HG03442 (cell line): ENCODE data around the gene PFKP.

Source experiments
- ATAC-seq: cut with Tn5 transposase; IDR thresholded peaks from one replicate; pipeline ENCODE4 v1.9.1; 2021; ENCODE audit warnings: mild to moderate bottlenecking, moderate library complexity; ENCODE audit not compliant: unreplicated experiment

PFKP gene

DNA sequence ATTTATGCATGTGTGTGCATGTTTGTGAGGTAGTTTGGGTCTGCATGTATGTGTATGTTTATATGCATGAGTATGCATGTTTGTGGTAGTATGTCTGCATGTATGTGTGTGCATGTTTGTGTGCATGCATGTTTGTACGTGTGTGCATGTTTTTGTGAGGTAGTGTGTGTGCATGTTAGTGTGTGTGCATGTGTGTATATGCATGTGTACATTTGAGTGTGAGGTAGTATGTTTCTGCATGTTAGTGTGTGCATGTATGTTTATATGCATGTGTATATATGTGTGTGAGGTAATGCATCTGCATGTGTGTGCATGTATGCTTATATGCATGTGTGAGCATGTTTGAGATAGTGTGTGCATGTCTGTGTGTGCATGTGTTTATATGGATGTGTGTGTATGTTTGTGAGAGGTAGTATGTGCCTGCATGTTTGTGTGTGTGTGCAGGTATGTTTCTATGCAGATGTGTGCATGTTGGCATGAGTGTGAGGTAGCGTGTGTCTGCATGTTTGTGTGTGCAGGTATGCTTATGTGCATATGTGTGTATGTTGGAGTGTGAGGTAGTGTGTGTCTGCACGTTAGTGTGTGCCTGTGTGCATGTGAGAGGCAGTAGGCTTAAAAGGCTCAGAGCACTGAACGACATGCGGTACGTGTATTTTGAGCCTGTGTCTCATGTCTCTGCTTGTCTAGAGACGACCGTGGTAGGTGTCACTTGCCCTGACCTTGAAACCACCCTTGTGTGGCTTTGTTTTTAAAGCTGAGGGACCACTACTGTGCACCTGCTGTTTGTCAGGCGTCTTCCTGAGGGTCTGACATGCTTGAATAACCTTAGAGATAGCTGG lies 43.7 kb downstream of the PFKP start:
- ATAC-seq, result no peak

DNA sequence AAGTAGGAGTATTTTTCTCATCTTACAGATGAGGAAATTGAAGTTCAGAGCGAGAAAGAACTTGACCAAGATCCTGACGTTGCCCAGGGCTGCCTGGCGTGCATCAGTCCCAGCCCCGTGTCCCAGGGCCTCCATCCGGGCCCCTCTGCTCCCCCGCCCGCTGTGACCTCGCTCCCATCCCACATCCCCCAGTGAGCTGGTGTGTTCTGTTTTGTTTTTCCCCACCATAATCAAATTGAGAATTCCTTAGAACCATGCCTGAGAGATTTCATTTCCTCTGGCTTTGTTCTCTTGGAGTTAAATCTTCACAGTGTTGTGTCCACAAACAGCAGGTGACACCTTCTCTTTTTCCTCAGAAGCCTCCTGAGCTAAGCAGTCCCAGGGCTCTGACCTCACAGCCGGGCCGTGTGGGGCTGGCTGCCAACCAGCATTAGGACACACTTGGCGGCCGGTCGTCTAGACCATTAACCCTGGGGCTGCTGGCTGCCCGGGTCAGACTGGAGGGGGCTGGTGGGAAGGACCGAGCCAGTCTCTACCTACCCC lies 44.3 kb downstream of the PFKP start:
- ATAC-seq, result no peak

DNA sequence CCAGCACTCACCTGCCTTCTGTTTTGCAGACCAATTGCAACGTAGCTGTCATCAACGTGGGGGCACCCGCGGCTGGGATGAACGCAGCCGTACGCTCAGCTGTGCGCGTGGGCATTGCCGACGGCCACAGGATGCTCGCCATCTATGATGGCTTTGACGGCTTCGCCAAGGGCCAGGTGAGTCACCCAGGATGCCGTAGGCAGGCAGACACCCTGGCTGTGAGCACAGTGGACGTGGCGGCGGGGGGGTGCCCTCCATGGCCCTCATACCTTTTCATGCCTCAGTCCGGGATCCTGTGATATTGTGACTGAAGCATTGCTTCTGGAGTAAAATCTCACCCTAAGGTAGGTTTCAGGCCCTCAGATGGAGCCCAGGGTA lies 46.0 kb downstream of the PFKP start:
- no peak for ATAC-seq

DNA sequence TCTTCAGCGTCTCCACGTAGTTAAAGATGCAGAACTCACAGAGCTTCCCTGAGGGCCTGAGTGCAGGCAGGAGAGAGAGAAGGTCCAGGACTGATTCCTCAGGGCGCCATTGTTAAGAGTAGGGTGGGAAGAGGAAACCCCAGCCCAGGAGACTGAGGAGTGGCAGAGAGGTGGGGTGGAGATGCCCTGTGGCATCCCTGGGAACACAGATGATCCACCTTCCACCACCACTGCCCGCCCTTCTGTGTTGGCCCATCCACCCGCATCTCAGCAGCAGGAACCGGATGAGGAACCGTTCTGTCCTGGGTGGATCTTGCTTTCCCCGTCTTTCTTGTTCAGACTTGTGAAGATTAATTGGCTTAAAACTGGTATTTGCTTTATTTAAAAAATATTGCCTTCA lies 48.3 kb downstream of the PFKP start:
- no peak for ATAC-seq

DNA sequence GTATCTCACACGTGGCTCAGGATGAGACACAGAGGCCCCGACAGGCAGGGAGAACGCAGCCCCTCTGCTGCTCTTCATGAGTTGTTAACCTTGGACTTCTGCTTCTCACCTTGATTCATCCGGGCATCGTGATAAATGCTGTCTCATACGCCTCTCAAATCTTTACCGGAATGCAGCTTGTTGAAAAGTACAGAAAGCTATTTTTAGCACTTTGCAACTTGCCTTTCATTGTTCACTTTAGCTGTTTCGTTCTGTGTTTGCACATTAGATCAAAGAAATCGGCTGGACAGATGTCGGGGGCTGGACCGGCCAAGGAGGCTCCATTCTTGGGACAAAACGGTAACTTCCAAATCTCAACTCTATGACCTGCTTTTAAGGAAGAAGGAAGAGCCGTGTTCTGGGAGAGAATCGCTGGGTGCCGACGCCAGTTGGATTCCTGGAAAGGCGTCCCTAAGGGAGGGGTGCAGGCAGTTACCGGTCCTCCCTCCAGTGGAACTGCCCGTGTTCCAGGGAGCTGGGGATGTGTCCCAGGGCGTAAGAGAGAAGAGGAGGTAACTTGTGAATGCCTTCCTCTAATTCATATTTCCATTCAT lies 49.3 kb downstream of the PFKP start:
- no peak for ATAC-seq

- ATAC-seq, result no peak
These were observed 50.1 kb downstream of the PFKP start for GRCh38 chr10:3117486-3117885.

- ATAC-seq, result no peak
These were observed 51.3 kb downstream of the PFKP start for GRCh38 chr10:3118641-3119091.

DNA sequence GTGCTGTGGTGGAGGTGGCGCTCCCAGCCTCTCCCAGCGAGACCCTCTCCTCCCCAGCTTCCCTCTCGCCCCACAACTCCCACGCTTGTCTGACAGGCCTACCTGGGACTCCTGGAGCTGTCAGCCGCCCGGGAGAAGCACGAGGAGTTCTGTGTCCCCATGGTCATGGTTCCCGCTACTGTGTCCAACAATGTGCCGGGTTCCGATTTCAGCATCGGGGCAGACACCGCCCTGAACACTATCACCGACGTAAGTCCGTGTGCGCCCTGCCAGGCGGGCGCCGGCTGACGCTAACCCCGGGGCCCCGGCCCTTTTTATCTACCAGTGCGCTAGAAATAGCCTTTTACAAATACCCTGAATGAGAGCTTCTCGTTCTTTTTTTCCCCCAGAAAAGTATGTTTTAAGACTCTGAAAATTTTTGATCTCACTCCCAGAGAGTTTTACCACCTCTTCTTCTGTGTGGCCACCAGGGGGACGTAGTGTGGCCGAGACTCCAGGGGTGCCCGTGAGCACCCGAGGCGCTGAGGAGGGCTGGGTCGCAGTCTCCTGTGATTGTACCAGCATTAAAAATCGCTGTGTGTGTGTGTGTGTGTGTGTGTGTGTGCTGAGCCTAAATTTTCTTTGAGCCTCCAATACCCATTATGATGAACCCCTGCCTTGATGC lies 52.6 kb downstream of the PFKP start:
- ATAC-seq, result no peak

DNA sequence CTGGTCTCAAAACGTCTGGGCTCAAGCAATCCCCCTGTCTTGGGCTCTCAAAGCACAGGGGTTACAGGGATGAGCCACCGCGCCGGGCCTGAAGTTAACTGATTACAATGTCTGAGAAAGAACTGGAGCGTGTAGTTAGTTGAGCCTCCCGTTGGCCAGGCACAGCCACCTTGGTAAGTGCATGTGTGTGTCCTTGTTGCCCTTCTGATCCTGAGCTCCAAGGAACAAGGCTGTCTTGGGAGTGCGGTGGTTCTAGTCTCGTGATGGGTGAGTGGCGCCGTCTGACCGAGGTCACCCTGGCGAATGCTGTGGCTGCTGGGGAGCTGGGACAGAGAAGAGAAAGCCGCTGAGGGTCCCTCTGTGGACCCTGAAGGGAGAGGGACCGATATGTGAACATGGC lies 54.7 kb downstream of the PFKP start:
- ATAC-seq, result no peak

- no peak for ATAC-seq
These were observed 55.3 kb downstream of the PFKP start for GRCh38 chr10:3122486-3123205.

- no peak for ATAC-seq
These were observed 56.4 kb downstream of the PFKP start for GRCh38 chr10:3123571-3124411.

DNA sequence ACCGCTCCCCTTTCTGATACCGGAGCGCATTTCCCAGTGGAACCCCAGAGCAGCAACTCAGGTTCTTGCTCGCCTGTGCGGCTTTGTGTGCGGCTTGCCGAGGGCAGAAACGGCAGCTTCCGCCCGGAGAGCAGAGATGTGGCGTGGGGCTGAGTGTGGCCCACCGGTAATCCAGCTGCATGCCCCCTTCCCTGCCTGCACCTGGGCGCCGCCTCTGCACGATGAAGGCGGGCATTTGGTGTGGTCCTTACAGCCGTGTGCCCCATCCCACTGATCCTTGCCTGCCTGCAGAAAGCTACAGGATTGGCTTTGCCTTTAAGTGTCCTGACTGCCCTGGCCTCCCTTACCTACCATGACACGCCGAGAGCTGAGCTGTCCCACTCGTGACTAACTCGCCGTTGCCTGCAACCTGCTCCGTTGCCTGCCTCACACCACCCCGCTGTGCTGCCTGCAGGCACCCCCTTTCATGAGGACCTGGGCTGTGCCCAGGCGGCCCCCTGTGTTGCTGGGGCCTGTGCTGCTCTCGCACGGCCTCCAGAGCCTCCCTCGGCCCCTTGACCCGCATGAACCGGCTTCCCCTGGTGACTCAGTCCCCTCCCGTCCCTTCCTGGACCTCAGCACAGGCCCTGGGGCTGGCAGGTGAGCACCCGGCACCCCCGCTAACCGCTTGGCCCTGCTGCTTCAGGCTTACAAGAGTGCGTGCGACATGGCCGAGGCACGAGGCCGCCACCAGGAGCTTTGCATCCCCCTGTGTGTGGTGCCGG lies 57.2 kb downstream of the PFKP start:
- no peak for ATAC-seq

DNA sequence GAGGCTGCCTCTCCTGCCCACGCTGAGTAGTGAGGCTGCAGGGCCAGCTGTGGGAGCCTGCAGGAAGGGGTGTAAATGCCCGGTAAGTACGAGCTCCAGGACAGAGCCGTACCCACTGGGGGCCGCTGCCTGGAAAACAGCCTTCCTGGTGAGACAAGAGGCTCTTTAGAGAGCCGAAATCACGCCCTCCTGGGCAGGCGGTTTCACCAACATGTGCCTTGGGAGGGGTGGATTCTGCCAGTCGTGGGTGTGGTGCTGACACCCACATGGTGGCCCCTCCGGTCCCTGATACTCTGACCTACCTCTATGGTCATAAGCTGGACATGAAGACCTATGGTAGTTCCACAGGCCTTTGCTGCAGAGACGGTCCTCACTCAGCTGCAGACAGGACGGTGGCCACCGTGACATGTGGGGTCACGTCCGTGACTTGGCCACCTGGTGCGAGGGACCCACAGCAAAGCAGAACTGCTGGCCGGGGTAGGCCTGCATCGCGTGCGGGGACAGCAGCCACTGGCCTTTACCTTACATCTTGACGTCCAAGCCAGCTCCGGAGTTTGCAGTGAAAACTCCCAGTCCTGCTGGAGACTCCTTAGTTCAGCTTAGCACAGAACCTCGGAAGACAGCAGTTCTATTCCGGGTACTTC lies 58.3 kb downstream of the PFKP start:
- ATAC-seq, result no peak

DNA sequence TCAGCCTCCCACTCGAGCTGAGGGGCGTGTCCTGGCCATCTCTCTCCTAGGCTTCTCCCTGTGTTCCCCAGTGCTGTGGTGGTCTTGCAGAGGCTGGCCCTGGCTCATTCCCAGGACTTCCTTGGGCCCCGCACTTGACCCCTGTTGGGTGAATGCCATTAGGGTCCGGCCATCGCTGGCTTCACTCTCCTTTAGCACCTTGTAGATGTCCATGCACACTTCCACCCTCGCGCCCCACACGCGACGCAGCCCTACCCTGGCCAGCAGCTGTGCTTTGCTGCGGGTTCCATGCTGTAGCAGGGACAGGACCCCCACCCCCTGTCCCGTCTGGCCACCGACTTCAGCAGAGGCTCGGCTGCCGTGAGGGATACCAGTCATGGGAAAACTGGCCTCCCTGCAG lies 58.9 kb downstream of the PFKP start:
- ATAC-seq, result no peak

DNA sequence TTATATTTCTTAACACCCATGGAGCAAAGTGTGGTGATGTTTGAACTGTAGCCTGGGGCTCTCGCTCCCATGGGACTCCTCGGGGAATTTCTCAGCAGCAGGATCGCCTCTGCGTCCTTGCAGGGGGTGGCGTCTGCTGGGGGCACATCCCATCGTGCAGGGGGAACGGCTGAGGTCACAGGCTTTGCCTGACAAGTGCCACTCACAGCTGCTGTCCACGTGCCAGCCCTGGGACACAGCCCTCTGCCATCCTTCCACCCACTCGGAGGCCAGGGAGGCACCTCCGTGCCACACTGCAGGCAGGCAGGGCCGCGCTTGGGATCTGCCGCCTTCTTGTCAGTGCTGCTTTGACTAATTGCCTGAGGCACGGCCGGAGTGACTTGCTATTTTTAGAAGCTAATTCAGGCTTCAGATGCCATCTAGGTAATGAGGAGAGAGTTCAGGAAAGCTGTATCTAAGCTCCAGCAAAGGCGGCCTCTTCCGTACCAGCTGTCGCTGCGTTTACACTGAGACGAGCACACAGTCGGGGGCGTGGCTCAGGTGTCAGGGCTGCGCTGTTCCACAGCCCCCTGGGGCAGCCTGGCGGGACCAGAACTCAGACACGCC lies 59.5 kb downstream of the PFKP start:
- no peak for ATAC-seq

DNA sequence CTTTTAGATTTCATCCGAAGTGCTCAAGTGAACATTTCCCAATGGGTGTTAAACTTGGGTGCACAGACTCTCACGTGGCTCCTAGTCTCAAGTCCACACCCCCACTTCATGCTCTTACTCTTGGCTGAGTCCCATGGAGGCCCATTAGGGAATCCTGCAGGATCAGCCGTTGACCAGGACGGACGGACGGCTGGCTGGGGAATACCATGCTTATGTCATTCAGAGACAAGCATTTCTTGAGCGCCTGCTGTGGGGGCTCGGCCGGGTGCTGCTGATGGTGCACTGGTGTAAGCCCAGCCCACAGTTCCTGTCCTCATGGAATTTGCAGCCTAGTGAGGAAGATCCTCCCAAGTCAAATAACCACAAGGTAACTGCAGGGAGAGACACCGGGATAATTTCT lies 60.6 kb downstream of the PFKP start:
- no peak for ATAC-seq

DNA sequence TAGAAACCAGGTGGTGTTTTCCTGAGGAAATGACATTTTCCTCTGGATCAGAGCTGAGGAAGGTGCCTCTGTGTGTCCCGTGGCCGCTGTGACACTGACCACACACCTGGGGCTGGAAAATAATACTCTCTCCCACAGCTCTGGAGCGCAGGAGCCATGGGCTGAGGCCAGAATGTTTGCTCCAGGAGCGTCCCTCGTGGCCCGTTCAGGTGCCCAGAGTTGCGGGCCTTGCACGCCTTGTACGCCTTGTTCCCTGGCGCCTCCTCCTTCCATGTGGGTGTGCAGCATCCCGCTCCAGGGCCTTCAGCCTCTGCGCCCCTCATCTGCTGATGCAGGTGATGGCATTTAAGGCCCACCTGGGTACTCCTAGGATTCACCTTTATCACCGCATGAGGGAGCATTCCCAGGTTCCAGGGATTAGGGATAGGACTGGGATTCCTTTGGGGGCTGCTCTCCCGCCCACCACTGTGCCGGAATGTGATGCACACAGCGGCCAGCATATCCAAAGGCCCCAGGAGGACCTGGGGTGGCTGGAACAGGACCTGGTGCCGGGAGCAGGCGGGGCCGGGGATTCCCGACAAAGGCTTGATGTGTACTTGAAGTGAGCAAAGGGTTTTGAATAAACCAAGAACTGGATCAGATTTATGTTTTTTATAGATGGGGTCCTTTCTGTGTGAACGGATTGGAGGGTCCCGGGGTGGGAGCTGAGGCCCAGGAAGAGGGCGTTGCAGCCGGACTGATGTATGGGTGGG lies 61.2 kb downstream of the PFKP start:
- ATAC-seq, result no peak
